A673 (cell line): Measurements from ENCODE around the gene CPNE2. TPM values are rescaled to one million over a fixed set of nuclear protein-coding genes. Genes with fewer than 3 reads are reported as not detected.
A peak's percentile ranks its signal among the peaks of the same experiment; 100 is the strongest.

Source experiments
- BruUV-seq: library from RNA; stranded (reverse); fragments of 400-500 nt; replicated peaks from 2 replicates; lab custom pipeline; 2021; lab: Mats Ljungman, UMichigan
- CTCF ChIA-PET: fragments of 300-600 bp; sonication (Branson Sonifier 250); formaldehyde crosslinking; loops from one replicate; lab custom pipeline; 2022; ENCODE audit warnings: antibody characterized with exemption; lab: Charles Lee
- POLR2A ChIA-PET: fragments of 300-600 bp; sonication (Branson Sonifier 250); formaldehyde crosslinking; loops from one replicate; lab custom pipeline; 2022; ENCODE audit warnings: antibody characterized with exemption; ENCODE audit not compliant: low non-redundant PET; lab: Charles Lee
- DNase-seq: peaks from one replicate; pipeline ENCODE4 v3.0.0-alpha.2; 2015; ENCODE audit warnings: low spot score
- H3K27ac ChIP-seq: fragments of 200-600 bp; sonication (generic); 2 replicates; pipeline ENCODE4 v1.5.1; 2016; ENCODE audit warnings: mixed run types, low read depth, mild to moderate bottlenecking, mixed read lengths, antibody characterized with exemption, low read length; ENCODE audit not compliant: poor library complexity, severe bottlenecking
- H3K27me3 ChIP-seq: fragments of 200-600 bp; sonication (generic); replicated peaks from 2 replicates; pipeline ENCODE4 v1.6.1; 2017; ENCODE audit warnings: mixed run types, low read depth, mild to moderate bottlenecking, mixed read lengths, antibody characterized with exemption, low read length; ENCODE audit not compliant: insufficient read depth, poor library complexity
- H3K36me3 ChIP-seq: fragments of 200-600 bp; sonication (generic); 2 replicates; pipeline ENCODE4 v1.6.1; 2016; ENCODE audit warnings: mixed run types, mild to moderate bottlenecking, mixed read lengths, antibody characterized with exemption, low read length; ENCODE audit not compliant: insufficient read depth, poor library complexity, severe bottlenecking
- H3K4me1 ChIP-seq: fragments of 200-600 bp; sonication (generic); 2 replicates; pipeline ENCODE4 v1.6.1; 2017; ENCODE audit warnings: mixed run types, mild to moderate bottlenecking, mixed read lengths, antibody characterized with exemption, low read length; ENCODE audit not compliant: insufficient read depth, poor library complexity, severe bottlenecking
- H3K4me3 ChIP-seq: fragments of 200-600 bp; sonication (generic); 2 replicates; pipeline ENCODE4 v1.5.1; 2016; ENCODE audit warnings: low read depth, mixed run types, mild to moderate bottlenecking, mixed read lengths, low read length; ENCODE audit not compliant: poor library complexity, severe bottlenecking
- H3K9me3 ChIP-seq: fragments of 200-600 bp; sonication (generic); 2 replicates; pipeline ENCODE4 v1.6.1; 2016; ENCODE audit warnings: mixed run types, low read depth, mild to moderate bottlenecking, mixed read lengths, antibody characterized with exemption, low read length; ENCODE audit not compliant: poor library complexity, severe bottlenecking
- CTCF ChIP-seq: fragments of 300-800, 200-600 bp; sonication (generic); conservative IDR thresholded peaks from 2 replicates; pipeline ENCODE4 v1.5.1; 2017; ENCODE audit warnings: low read depth, mild to moderate bottlenecking, antibody characterized with exemption, low read length, moderate library complexity, mixed read lengths
- EZH2 ChIP-seq: fragments of 200-600 bp; sonication (generic); IDR thresholded peaks from 2 replicates; pipeline ENCODE4 v1.6.1; 2017; ENCODE audit warnings: borderline replicate concordance, low read depth, mild to moderate bottlenecking, mixed read lengths, antibody characterized with exemption, low read length; ENCODE audit not compliant: poor library complexity, severe bottlenecking
- intact Hi-C: fragments of 100-400 bp; cut with micrococcal nuclease; formaldehyde crosslinking; loops from one replicate; pipeline ENCODE4 v1.10.0; 2022; ENCODE audit not compliant: unreplicated experiment
- total RNA-seq: library from RNA; stranded (reverse); gene quantifications from 2 replicates; pipeline ENCODE4 v1.2.3, GENCODE V29; 2021

The CPNE2 gene
- total RNA-seq, 1 experiment from 2014 or later: 38.1 TPM

GRCh38 chr16:57152096-57153093, 60.0 kb downstream of the CPNE2 start:
- POLR2A ChIA-PET: no interaction called here
- peaks cover 43% of the 10 kb centered on the region for H3K36me3 ChIP-seq
- TF ChIP-seq EZH2 (no peak), CTCF (no peak)
- intact Hi-C loops: no loop called here
- CTCF ChIA-PET: interaction anchor here (1.2 kb wide), 1 partner anchor 60 kb away, joined by 4 read pairs; the partner anchor contains the start of gene CPNE2
- peaks cover 51% of the 10 kb centered on the region for H3K4me1 ChIP-seq
- H3K4me3 ChIP-seq: no peak overlapping the region
- H3K9me3 ChIP-seq: no peaks in the 10 kb centered on the region
- H3K27me3 ChIP-seq: no peaks in the 10 kb centered on the region
- no TSS peak for BruUV-seq
- no peak for DNase-seq
- H3K27ac ChIP-seq: peak overlapping the region; percentile 72

- Histone ChIP-seq H3K27ac (no peak overlapping the region), H3K9me3 (no peaks in the 10 kb centered on the region), H3K4me3 (no peak overlapping the region), H3K27me3 (no peaks in the 10 kb centered on the region), H3K4me1 (peaks cover 36% of the 10 kb centered on the region), H3K36me3 (peaks cover 54% of the 10 kb centered on the region)
- DNase-seq: no peak
- TF ChIP-seq CTCF (no peak), EZH2 (no peak)
- POLR2A ChIA-PET: no interaction called here
- BruUV-seq: TSS peak; percentile 82
- intact Hi-C loops: no loop called here
- CTCF ChIA-PET: no interaction called here
Observed at GRCh38 chr16:57153841-57154240, 61.5 kb downstream of the CPNE2 start.

GRCh38 chr16:57155702-57156350, 63.4 kb downstream of the CPNE2 start:
- BruUV-seq: no TSS peak
- H3K4me1 ChIP-seq: peaks cover 18% of the 10 kb centered on the region
- no peak overlapping the region for H3K4me3 ChIP-seq
- no peak overlapping the region for H3K27ac ChIP-seq
- POLR2A ChIA-PET: no interaction called here
- CTCF ChIA-PET: no interaction called here
- intact Hi-C loops: no loop called here
- DNase-seq: no peak
- H3K36me3 ChIP-seq: peaks cover 62% of the 10 kb centered on the region
- H3K9me3 ChIP-seq: no peaks in the 10 kb centered on the region
- H3K27me3 ChIP-seq: no peaks in the 10 kb centered on the region
- TF ChIP-seq EZH2 (no peak), CTCF (no peak)
